ENCODE data around the gene SIRT1. TPM values are rescaled to one million over a fixed set of nuclear protein-coding genes. Genes with fewer than 3 reads are reported as not detected.
"Not testable (repeated sequence)": the region's sequence is repeated elsewhere in the genome, so short reads cannot be mapped to it uniquely, and the experiment has no call there.

Gene SIRT1
- 23.4 TPM for total RNA-seq
- long read RNA-seq, full-length matches to known transcripts: 34 of 46 reads
- long read RNA-seq, partial matches to known transcripts: 7 of 46 reads
- long read RNA-seq, other reads (novel, unspliced or antisense): 5 of 46 reads

GRCh38 chr10:67884313-67884841 is at the start of gene SIRT1:
SIRT1 (plus strand) TSS chr10:67884656; CDS start chr10:67884722, 66 bp downstream.
- Histone ChIP-seq H3K27ac (peak within 1 kb of the TSS; percentile 91), H3K4me1 (peaks cover 14% of the 10 kb centered on the region), H3K4me3 (peak within 1 kb of the TSS; percentile 88), H3K27me3 (no peaks in the 10 kb centered on the region), H3K9me3 (no peaks in the 10 kb centered on the region), H3K36me3 (peaks cover 28% of the 10 kb centered on the region)
- DNase-seq (peak; percentile 99), ATAC-seq (peak; percentile 95)
- no peak for TF ChIP-seq CTCF (IDR thresholded peaks at IDR 0.05)
- intact Hi-C loops (cut with DNase I): no loop called here

GRCh38 chr10:67835541-67836394 is 48.7 kb upstream of the SIRT1 start:
- intact Hi-C loops (cut with DNase I); H3K4me3 ChIP-seq; DNase-seq; H3K36me3 ChIP-seq; ATAC-seq; H3K4me1 ChIP-seq; H3K27me3 ChIP-seq; H3K9me3 ChIP-seq; H3K27ac ChIP-seq: not testable (repeated sequence)

GRCh38 chr10:67836488-67836887 is 48.0 kb upstream of the SIRT1 start:
- no peak overlapping the region for H3K4me3 ChIP-seq
- no peaks in the 10 kb centered on the region for H3K9me3 ChIP-seq
- no peaks in the 10 kb centered on the region for H3K36me3 ChIP-seq
- no peak for TF ChIP-seq CTCF (IDR thresholded peaks at IDR 0.05)
- intact Hi-C loops (cut with DNase I): no loop called here
- DNase-seq: no peak
- no peak for ATAC-seq
- H3K27me3 ChIP-seq: no peaks in the 10 kb centered on the region
- H3K27ac ChIP-seq: no peak overlapping the region
- H3K4me1 ChIP-seq: no peaks in the 10 kb centered on the region

- Histone ChIP-seq H3K36me3 (no peaks in the 10 kb centered on the region), H3K4me1 (no peaks in the 10 kb centered on the region), H3K4me3 (no peak overlapping the region), H3K9me3 (no peaks in the 10 kb centered on the region), H3K27ac (no peak overlapping the region), H3K27me3 (no peaks in the 10 kb centered on the region)
- no peak for ATAC-seq
- no peak for DNase-seq
- intact Hi-C loops (cut with DNase I): no loop called here
- TF ChIP-seq CTCF (IDR thresholded peaks at IDR 0.05): no peak
These were observed 47.5 kb upstream of the SIRT1 start for GRCh38 chr10:67836972-67837371.

- no peaks in the 10 kb centered on the region for H3K4me1 ChIP-seq
- TF ChIP-seq CTCF (IDR thresholded peaks at IDR 0.05): no peak
- H3K4me3 ChIP-seq: peak within 1 kb of the TSS; percentile 21
- H3K27me3 ChIP-seq: no peaks in the 10 kb centered on the region
- H3K27ac ChIP-seq: no peak within 1 kb of the TSS
- no peaks in the 10 kb centered on the region for H3K9me3 ChIP-seq
- DNase-seq: no peak
- H3K36me3 ChIP-seq: no peaks in the 10 kb centered on the region
- intact Hi-C loops (cut with DNase I): no loop called here
- ATAC-seq: peak; percentile 75
These were observed 46.7 kb upstream of the SIRT1 start, which contains the start of gene DNAJC12 for GRCh38 chr10:67837541-67838314. DNAJC12 (minus strand) TSS chr10:67838188; CDS start chr10:67838011, 177 bp downstream.

GRCh38 chr10:67839511-67839910 is 44.9 kb upstream of the SIRT1 start:
- H3K4me1 ChIP-seq; DNase-seq; H3K4me3 ChIP-seq; ATAC-seq; H3K27ac ChIP-seq; H3K9me3 ChIP-seq; intact Hi-C loops (cut with DNase I); H3K36me3 ChIP-seq; H3K27me3 ChIP-seq: not testable (repeated sequence)

All from upper lobe of right lung (tissue), 1 donor.